NCI-H446 (cell line): ENCODE measurements around the gene STX18.
A peak's percentile ranks its signal among the peaks of the same experiment; 100 is the strongest.
"Not testable (repeated sequence)": the region's sequence is repeated elsewhere in the genome, so short reads cannot be mapped to it uniquely, and the experiment has no call there.

ENCODE experiments used
- DNase-seq, 2 experiments: peaks; one replicate each; lab custom pipeline; 2025; lab: John Stamatoyannopoulos, UW

STX18 gene

DNA sequence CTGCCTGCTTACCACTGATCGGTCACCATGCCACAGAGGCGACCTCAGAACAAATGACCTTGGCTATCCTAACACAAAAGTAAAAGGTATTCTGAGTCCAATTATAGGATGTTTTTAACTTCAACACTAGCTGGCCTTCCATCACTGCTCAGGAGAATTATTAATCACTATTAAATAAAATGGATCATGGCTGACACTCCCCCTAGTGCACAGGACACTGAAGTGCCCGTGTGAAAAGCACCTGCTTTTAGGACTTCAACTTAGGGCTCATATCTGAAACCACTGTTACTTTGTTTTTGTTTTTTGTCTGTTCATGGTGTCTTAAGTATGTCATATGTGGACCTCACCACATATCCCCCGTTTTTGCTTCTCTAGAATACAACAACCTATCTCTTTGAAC, 33.9 kb downstream of the STX18 start:
- DNase-seq: no peak

DNA sequence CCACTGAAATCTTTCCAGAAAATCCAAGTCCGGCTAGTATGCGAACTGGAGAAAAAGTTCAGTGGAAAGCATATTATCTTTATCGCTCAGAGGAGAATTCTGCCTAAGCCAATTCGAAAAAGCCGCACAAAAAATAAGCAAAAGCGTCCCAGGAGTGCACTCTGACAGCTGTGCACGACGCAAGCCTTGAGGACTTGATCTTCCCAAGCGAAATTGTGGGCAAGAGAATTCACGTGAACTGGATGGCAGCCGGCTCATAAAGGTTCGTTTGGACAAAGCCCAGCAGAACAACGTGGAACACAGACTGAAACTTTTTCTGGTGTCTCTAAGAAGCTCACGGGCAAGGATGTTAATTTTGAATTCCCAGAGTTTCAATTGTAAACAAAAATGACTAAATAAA, 34.4 kb downstream of the STX18 start:
- no peak for DNase-seq

GRCh38 chr4:4506961-4507360, 34.9 kb downstream of the STX18 start:
- peak in 1 of 2 experiments; percentile 2 for DNase-seq

- DNase-seq: not testable (repeated sequence)
These were observed 36.6 kb downstream of the STX18 start for GRCh38 chr4:4505211-4505610.

GRCh38 chr4:4504783-4505182, 37.1 kb downstream of the STX18 start:
- no peak for DNase-seq

GRCh38 chr4:4502694-4503311, 39.0 kb downstream of the STX18 start:
- DNase-seq: no peak

- no peak for DNase-seq
These were observed 40.2 kb downstream of the STX18 start for GRCh38 chr4:4501679-4502078.

DNA sequence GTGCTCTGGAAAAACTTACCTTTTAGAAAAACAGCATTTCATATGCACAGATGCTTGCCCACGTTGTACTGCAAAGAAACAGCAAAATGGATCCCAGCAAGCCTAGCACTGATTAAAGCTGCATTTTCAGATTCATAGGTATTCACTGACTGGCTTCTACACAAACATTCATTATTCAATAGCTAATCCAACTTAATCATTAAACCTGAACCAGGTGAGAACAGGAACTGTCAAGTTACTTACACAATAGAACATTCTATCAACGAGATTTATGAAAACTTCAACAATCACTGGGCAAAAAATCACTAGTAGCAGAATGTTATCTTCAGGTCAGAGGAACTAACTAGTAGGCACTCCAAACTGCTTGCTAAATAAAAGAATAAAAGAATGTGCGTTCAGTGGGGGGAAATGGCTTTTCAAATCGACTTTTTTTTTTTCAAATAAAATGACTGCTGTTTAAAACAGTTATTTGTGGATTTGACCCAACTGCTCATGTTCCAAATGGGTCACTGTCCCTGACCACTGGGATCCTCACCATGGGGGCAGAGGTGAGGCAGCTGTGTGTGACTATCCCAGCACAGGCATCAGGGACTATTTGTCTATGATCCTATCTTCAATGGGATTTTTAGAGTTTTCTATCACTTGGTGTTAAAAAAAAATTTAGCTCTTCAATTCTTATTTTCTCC, 42.3 kb downstream of the STX18 start:
- no peak for DNase-seq

GRCh38 chr4:4496592-4497372, 45.1 kb downstream of the STX18 start:
- DNase-seq: no peak

- no peak for DNase-seq
These were observed 47.0 kb downstream of the STX18 start for GRCh38 chr4:4494882-4495281.

DNA sequence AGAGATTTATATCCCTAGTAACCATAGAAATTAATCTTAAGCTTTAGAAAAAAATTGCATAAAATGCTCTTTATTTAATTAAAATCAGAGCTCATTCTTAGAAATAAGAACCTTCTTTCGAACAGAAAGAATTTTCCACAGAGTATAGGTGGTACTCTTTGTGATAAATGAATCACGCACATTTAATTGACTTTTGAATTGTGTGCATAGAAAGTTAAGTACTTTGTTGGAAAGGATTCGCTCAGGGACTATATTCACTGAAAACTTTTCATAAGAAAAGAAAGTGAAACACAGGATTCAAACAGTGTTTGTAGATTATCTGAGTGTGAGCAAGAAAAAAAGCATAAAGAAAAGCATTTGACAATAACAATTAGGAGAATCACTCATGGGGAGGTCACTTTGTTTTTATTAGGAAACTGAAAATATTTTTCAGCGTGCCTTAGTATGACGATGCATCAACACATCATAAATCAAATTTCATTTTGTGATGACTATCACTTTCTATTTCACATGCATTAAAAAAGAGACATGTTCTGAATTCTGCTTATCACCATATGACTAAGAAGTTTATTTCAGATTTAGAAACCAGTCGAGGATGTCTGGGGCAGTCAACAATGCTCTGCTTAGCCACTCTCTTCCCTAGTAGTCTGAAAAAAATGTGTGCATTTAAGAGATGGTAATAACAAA, 49.5 kb downstream of the STX18 start:
- DNase-seq: no peak

- DNase-seq: no peak
These were observed 50.4 kb downstream of the STX18 start for GRCh38 chr4:4491396-4491893.

GRCh38 chr4:4490816-4491215, 51.0 kb downstream of the STX18 start:
- no peak for DNase-seq

- DNase-seq: no peak
These were observed 51.8 kb downstream of the STX18 start for GRCh38 chr4:4490041-4490440.

DNA sequence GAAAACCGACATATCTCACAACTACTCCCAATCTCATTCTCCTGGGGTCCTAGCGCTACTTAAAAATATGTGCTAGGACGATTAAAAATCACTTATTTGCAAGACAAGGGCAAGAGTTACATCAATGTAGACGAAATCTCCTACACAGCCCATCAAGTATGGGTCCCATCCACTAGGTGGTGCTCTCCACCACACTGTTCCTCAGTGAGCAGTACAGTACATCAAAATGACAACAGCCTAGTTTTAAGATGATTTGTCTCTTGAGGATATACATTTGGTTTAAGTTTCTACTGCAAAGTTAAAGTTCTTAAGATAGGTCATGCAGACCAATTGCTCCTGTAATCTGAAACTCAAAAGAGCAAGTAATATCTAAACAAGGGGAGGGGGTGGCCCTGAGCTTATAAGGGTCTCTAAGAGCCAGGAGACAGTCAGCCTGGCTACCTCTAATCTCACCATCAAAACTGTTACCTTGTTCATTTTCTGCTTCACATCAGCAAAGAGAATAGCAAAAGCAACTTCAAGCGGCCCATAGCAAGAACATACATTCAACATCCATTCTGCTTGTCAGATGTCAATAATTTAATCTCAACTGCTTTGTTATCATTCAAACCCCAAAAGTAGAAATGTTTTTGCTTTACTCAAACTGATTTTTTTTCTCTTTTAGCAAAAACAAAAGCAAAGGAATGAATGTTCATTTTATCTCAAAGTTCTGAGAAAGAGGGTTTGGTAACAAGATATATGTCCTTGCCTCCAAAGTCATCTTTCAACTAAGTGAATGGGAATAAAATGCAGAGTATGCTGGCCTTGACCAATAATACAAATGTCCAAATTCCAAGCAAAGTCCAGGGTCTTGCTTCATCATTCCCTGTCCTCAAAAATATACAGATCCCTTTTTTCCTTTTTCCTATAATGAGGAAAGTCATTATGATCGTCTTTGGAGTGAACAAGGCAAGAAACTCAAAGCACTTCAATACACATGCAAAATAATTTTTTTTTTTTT, 53.1 kb downstream of the STX18 start:
- peak; percentile 30 to 55 for DNase-seq

DNA sequence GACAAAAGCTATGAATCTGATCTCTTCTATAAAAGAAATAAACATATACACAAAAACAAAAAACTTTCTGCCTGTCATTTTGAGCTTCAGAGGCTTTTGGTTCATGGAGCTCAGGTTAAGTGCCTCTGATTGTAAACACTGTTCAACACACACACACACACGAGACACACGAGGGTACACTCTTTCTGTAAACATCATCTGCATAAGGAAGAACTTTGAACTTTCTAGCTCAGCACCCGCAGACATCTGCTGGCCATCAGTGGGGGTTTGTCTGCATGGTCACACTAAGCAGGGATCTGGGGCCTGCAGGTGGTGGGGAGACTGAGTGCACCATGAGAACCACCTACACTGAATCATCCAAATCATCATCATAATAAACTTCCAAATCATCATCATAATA, 54.9 kb downstream of the STX18 start:
- no peak for DNase-seq

GRCh38 chr4:4485806-4486205, 56.0 kb downstream of the STX18 start:
- DNase-seq: no peak

DNA sequence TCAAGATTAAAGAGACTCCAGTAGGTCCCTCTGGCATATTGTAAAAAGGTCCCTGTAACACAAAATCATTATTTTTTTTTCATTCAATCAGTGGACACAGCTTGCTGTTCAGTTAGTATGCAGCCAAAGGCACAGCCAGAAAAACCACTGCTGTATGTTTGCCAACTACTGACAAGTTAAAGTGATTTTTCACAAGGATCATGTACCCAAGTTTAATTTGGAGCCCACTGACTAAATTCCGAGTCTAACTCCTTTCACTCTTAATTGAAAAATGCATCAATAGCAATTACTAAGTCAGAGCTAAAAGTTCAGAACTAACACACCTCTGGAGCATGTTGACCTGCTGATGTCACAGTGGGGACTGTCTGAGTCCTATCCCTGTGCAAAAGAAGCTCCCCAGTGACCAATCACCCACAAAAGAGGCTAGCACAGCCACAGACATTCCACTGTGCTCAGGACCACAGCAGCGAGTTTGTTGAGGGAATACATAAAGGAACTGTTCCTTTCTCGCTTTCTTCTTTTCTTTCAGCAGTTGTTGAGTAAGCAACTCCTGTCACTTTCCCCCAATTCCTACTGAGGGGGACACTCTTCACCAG, 60.4 kb downstream of the STX18 start:
- DNase-seq: no peak

DNA sequence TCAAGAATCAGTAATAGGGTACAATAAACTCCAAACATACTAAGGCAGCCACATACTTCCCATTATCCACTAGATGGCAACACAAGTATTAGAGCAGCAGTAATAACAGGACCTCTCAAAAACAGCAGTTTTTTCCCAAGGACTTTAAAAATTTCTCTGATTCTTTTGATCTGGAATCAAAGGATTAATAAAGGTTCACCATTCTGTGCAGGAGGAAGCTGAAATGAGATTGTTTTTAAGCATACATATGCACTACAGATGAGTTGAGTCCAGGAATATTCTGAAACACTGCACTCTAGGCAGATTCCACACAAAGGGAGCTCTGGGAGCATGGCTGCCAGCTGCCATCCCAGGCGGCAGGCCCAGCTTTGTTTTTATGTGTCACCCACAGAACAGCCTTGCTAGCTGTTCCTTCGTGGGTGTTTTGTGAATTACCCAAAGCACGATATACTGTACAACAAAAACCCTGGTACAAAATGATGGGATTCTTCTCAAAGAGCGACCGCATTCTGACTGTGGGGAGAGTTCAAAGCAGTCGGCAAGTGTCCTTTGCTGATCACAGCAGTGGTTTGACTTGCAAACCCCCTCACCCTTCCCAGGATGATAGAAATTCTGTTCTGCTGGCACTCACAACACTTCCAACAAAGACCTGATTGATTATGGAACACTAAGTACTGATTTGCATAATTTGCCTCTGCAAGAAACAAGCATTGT, 61.0 kb downstream of the STX18 start:
- DNase-seq: no peak

DNA sequence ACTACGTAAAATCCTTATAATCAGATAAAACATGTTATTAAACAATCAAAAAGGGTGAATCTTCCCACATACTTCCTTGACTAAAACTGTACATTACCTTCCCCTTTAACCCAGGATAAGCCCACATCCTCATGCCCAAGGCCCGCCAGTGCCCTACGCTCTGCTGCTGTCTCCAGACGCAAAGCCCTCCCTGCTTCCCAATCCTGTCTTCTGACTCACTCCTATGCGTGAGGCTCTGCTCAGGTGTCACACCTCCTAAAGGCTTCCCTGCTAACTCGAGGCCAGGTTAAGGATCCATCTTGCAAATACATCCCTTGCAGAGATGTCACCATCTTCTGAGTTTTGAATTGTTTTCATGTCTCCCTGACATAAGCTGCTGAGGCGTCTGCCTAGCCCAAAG, 61.6 kb downstream of the STX18 start:
- no peak for DNase-seq
